ENCODE data around the gene FAM118B. TPM values are rescaled to one million over a fixed set of nuclear protein-coding genes. Genes with fewer than 3 reads are reported as not detected.

FAM118B gene
- total RNA-seq, 5 donors from 2014 or later (not counting 1 experiment from before 2014, with no cell fraction given), result 4.2 to 11.9 (median 11.0) TPM

DNA sequence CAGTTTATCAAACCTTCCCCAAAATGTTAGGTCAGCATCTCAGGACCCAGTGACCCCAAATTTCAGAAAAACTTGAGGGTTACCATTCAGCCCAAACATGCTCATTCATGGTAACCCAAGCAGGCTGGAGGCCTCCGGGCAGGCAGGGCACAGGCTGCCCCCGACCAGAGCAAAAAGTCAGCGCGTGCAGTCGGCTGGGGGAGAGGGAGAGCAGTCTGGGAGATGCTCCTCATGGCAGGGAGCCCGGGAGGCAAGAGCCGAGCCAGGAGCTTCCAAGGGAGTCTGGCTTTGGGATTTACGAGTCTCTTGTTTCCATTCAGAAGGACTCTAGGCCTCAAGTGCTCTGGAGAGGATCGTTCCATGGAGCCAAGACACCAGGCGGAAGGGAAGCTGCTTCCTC lies 45.8 kb upstream of the FAM118B start:
- H3K27me3 ChIP-seq (replicated peaks in 1 of 2; ENCODE audit: control insufficient read depth in 2 of 2, extremely low read depth in 1 of 2, insufficient read depth in 2 of 2, low read length in 1 of 2), result peaks cover 0 to 13% of the 10 kb centered on the region in 2 experiments
- H3K27ac ChIP-seq (ENCODE audit: low read length), result no peak overlapping the region
- no peaks in the 10 kb centered on the region for H3K9me3 ChIP-seq
- Mint-ChIP-seq H3K9me3 (no peaks in the 10 kb centered on the region), H3K36me3 (no peaks in the 10 kb centered on the region), H3K27ac (no peak overlapping the region), H3K4me1 (no peaks in the 10 kb centered on the region), H3K4me3 (no peak overlapping the region), H3K27me3 (peaks cover 3 to 11% of the 10 kb centered on the region in 2 donors)
- no peaks in the 10 kb centered on the region for H3K36me3 ChIP-seq (ENCODE audit: control insufficient read depth in 2 of 2, extremely low read depth in 1 of 2, insufficient read depth in 1 of 2, low read length in 1 of 2)
- no peak overlapping the region for H3K4me3 ChIP-seq (ENCODE audit: control insufficient read depth in 1 of 2, extremely low read depth in 1 of 2, low read length in 1 of 2)
- ATAC-seq (replicated peaks in 1 of 4) (no peak), DNase-seq (no peak)
- ChIA-PET POLR2A (no interaction called here), CTCF (no interaction called here)
- no peaks in the 10 kb centered on the region for H3K4me1 ChIP-seq (ENCODE audit: control insufficient read depth in 1 of 2, extremely low read depth in 1 of 2, insufficient read depth in 2 of 2, low read length in 2 of 2)
- 94% methylated on average over 8 of the region's 10 CpGs for WGBS (ENCODE audit: insufficient coverage)

DNA sequence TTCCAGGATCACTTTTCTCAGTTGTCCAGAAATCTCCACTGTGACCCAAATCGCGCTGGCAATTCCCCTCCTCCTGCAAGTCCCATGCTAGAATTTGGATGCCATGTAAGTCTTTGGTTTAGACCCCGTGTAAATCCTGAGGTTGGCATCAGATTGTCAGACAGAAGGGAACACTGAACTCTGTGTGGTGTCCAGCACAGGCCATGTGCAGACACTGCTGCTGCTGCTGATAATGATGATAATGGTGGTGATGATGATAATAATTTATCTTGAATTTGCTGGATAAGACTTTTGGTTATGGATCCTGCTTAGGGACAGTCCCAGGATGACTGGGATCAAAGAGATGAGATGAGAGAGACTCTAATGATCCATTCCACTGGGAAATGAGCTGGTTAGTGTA lies 45.2 kb upstream of the FAM118B start:
- Histone ChIP-seq H3K9me3 (no peaks in the 10 kb centered on the region), H3K36me3 (ENCODE audit: control insufficient read depth in 2 of 2, extremely low read depth in 1 of 2, insufficient read depth in 1 of 2, low read length in 1 of 2) (no peaks in the 10 kb centered on the region), H3K4me3 (ENCODE audit: control insufficient read depth in 1 of 2, extremely low read depth in 1 of 2, low read length in 1 of 2) (no peak overlapping the region), H3K4me1 (ENCODE audit: control insufficient read depth in 1 of 2, extremely low read depth in 1 of 2, insufficient read depth in 2 of 2, low read length in 2 of 2) (no peaks in the 10 kb centered on the region), H3K27me3 (replicated peaks in 1 of 2; ENCODE audit: control insufficient read depth in 2 of 2, extremely low read depth in 1 of 2, insufficient read depth in 2 of 2, low read length in 1 of 2) (peaks cover 0 to 10% of the 10 kb centered on the region in 2 experiments), H3K27ac (ENCODE audit: low read length) (no peak overlapping the region)
- DNase-seq, result no peak
- no peaks in the 10 kb centered on the region for H3K36me3 Mint-ChIP-seq
- H3K9me3 Mint-ChIP-seq, result no peaks in the 10 kb centered on the region
- ChIA-PET POLR2A (no interaction called here), CTCF (no interaction called here)
- ATAC-seq (replicated peaks in 1 of 4), result no peak
- peaks cover 3 to 17% of the 10 kb centered on the region in 2 donors for H3K27me3 Mint-ChIP-seq
- no peaks in the 10 kb centered on the region for H3K4me1 Mint-ChIP-seq
- 83% methylated on average over 3 of the region's 3 CpGs for WGBS (ENCODE audit: insufficient coverage)
- H3K27ac Mint-ChIP-seq, result no peak overlapping the region
- no peak overlapping the region for H3K4me3 Mint-ChIP-seq

- Mint-ChIP-seq H3K4me3 (no peak overlapping the region), H3K27me3 (peaks cover 8 to 17% of the 10 kb centered on the region in 2 donors), H3K27ac (no peak overlapping the region), H3K9me3 (no peaks in the 10 kb centered on the region), H3K36me3 (no peaks in the 10 kb centered on the region), H3K4me1 (no peaks in the 10 kb centered on the region)
- ChIA-PET POLR2A (no interaction called here), CTCF (no interaction called here)
- WGBS (ENCODE audit: insufficient coverage), result no CpG with 5 or more reads among the region's 2 CpGs
- ATAC-seq (replicated peaks in 1 of 4) (no peak), DNase-seq (no peak)
- H3K27me3 ChIP-seq (replicated peaks in 1 of 2; ENCODE audit: control insufficient read depth in 2 of 2, extremely low read depth in 1 of 2, insufficient read depth in 2 of 2, low read length in 1 of 2), result peaks cover 0 to 18% of the 10 kb centered on the region in 2 experiments
- no peak overlapping the region for H3K4me3 ChIP-seq (ENCODE audit: control insufficient read depth in 1 of 2, extremely low read depth in 1 of 2, low read length in 1 of 2)
- no peaks in the 10 kb centered on the region for H3K9me3 ChIP-seq
- H3K27ac ChIP-seq (ENCODE audit: low read length), result no peak overlapping the region
- H3K36me3 ChIP-seq (ENCODE audit: control insufficient read depth in 2 of 2, extremely low read depth in 1 of 2, insufficient read depth in 1 of 2, low read length in 1 of 2), result no peaks in the 10 kb centered on the region
- H3K4me1 ChIP-seq (ENCODE audit: control insufficient read depth in 1 of 2, extremely low read depth in 1 of 2, insufficient read depth in 2 of 2, low read length in 2 of 2), result no peaks in the 10 kb centered on the region
Observed at GRCh38 chr11:126167488-126167887, 44.1 kb upstream of the FAM118B start.

DNA sequence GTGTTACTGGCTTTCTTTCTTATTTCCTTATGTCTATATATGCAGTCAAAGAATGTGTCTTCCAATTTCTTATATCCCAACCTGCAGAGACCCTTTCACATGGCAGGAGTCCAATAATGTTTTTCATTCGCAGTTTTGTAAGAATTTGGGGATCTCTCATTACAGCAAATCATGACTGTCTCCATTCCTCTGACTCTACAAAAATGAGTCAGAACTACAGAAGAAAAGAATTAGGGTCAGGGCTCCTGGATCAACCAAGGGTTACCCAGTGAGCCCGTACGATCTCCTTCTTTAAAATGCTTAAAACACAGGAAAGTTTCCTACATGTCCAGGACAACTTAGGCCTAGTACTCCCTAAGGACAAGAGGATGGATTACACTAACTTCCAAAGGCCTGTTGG lies 42.3 kb upstream of the FAM118B start:
- CTCF ChIA-PET, result no interaction called here
- peaks cover 15 to 21% of the 10 kb centered on the region in 2 donors for H3K27me3 Mint-ChIP-seq

DNA sequence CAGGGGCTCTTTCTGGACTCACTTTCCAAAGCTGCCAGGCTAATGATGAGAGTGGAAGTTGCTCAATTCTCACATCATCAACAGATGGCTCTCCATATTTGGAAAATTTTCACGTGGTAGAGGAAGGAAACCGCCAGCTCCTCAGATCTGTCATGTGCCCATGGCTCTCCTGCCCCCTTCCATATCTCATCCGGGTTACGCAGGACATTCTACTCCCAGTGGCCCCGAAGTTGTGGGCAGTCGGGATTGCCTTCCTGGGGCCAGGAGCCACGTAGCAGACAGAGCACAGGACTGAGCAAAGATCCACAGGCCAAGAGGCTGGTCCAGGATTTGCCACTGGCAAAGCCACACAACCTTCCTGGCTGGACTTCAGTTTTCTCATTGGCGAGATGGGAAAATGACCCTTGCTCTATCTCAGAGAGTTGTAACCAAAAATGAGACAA lies 39.0 kb upstream of the FAM118B start:
- Mint-ChIP-seq H3K4me3 (no peak overlapping the region), H3K9me3 (no peaks in the 10 kb centered on the region), H3K27ac (no peak overlapping the region), H3K36me3 (no peaks in the 10 kb centered on the region), H3K27me3 (peaks cover 12 to 18% of the 10 kb centered on the region in 2 donors), H3K4me1 (no peaks in the 10 kb centered on the region)
- H3K9me3 ChIP-seq, result no peaks in the 10 kb centered on the region
- ATAC-seq (replicated peaks in 1 of 4) (no peak), DNase-seq (no peak)
- 77% methylated on average over 6 of the region's 8 CpGs for WGBS (ENCODE audit: insufficient coverage)
- no peak overlapping the region for H3K27ac ChIP-seq (ENCODE audit: low read length)
- H3K27me3 ChIP-seq (replicated peaks in 1 of 2; ENCODE audit: control insufficient read depth in 2 of 2, extremely low read depth in 1 of 2, insufficient read depth in 2 of 2, low read length in 1 of 2), result peaks cover 0 to 13% of the 10 kb centered on the region in 2 experiments
- CTCF ChIA-PET, result no interaction called here
- no peak overlapping the region for H3K4me3 ChIP-seq (ENCODE audit: control insufficient read depth in 1 of 2, extremely low read depth in 1 of 2, low read length in 1 of 2)
- no peaks in the 10 kb centered on the region for H3K36me3 ChIP-seq (ENCODE audit: control insufficient read depth in 2 of 2, extremely low read depth in 1 of 2, insufficient read depth in 1 of 2, low read length in 1 of 2)
- H3K4me1 ChIP-seq (ENCODE audit: control insufficient read depth in 1 of 2, extremely low read depth in 1 of 2, insufficient read depth in 2 of 2, low read length in 2 of 2), result no peaks in the 10 kb centered on the region
- POLR2A ChIA-PET, result no interaction called here

More for the DNA sequence above, 42.3 kb upstream of the FAM118B start:
- no peak for DNase-seq
- H3K27ac Mint-ChIP-seq, result no peak overlapping the region
- no peaks in the 10 kb centered on the region for H3K4me1 ChIP-seq (ENCODE audit: control insufficient read depth in 1 of 2, extremely low read depth in 1 of 2, insufficient read depth in 2 of 2, low read length in 2 of 2)
- no peaks in the 10 kb centered on the region for H3K9me3 ChIP-seq
- H3K36me3 ChIP-seq (ENCODE audit: control insufficient read depth in 2 of 2, extremely low read depth in 1 of 2, insufficient read depth in 1 of 2, low read length in 1 of 2), result no peaks in the 10 kb centered on the region
- no peak overlapping the region for H3K4me3 Mint-ChIP-seq
- no peaks in the 10 kb centered on the region for H3K36me3 Mint-ChIP-seq
- H3K9me3 Mint-ChIP-seq, result no peaks in the 10 kb centered on the region
- H3K27ac ChIP-seq (ENCODE audit: low read length), result no peak overlapping the region
- no peak overlapping the region for H3K4me3 ChIP-seq (ENCODE audit: control insufficient read depth in 1 of 2, extremely low read depth in 1 of 2, low read length in 1 of 2)
- POLR2A ChIA-PET, result no interaction called here
- ATAC-seq (replicated peaks in 1 of 4), result no peak
- no CpG with 5 or more reads among the region's 3 CpGs for WGBS (ENCODE audit: insufficient coverage)
- H3K4me1 Mint-ChIP-seq, result no peaks in the 10 kb centered on the region
- H3K27me3 ChIP-seq (replicated peaks in 1 of 2; ENCODE audit: control insufficient read depth in 2 of 2, extremely low read depth in 1 of 2, insufficient read depth in 2 of 2, low read length in 1 of 2), result peaks cover 0 to 11% of the 10 kb centered on the region in 2 experiments

DNA sequence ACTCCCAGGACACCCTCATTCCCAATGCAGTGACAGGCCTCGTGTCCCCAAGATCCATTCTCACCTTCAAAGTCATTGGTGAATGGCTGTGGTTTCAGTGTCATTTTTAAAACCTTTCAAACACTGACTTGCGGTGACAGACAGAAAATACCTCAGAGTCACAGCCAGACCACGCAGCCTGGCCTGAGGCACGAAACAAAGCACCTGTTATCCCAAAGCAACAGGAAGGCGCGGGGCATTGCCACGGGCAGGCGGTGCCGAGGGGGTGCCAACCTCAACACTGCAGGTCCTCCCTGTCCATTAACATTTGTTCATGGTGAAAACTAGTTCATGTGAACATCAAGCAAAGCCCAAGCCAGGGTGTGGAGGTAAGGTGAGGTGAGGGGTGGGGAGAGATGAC lies 38.3 kb upstream of the FAM118B start:
- Mint-ChIP-seq H3K9me3 (no peaks in the 10 kb centered on the region), H3K27ac (no peak overlapping the region), H3K36me3 (no peaks in the 10 kb centered on the region), H3K27me3 (peaks cover 12 to 18% of the 10 kb centered on the region in 2 donors), H3K4me3 (no peak overlapping the region), H3K4me1 (no peaks in the 10 kb centered on the region)
- WGBS (ENCODE audit: insufficient coverage), result 40% methylated on average over 7 of the region's 9 CpGs
- H3K27ac ChIP-seq (ENCODE audit: low read length), result no peak overlapping the region
- ChIA-PET CTCF (no interaction called here), POLR2A (no interaction called here)
- no peaks in the 10 kb centered on the region for H3K4me1 ChIP-seq (ENCODE audit: control insufficient read depth in 1 of 2, extremely low read depth in 1 of 2, insufficient read depth in 2 of 2, low read length in 2 of 2)
- H3K9me3 ChIP-seq, result no peaks in the 10 kb centered on the region
- peaks cover 0 to 13% of the 10 kb centered on the region in 2 experiments for H3K27me3 ChIP-seq (replicated peaks in 1 of 2; ENCODE audit: control insufficient read depth in 2 of 2, extremely low read depth in 1 of 2, insufficient read depth in 2 of 2, low read length in 1 of 2)
- H3K36me3 ChIP-seq (ENCODE audit: control insufficient read depth in 2 of 2, extremely low read depth in 1 of 2, insufficient read depth in 1 of 2, low read length in 1 of 2), result no peaks in the 10 kb centered on the region
- DNase-seq, result no peak
- no peak overlapping the region for H3K4me3 ChIP-seq (ENCODE audit: control insufficient read depth in 1 of 2, extremely low read depth in 1 of 2, low read length in 1 of 2)
- no peak for ATAC-seq (replicated peaks in 1 of 4)

- WGBS (ENCODE audit: insufficient coverage), result 97% methylated on average over 5 of the region's 7 CpGs
- ATAC-seq (replicated peaks in 1 of 4) (no peak), DNase-seq (no peak)
- Histone ChIP-seq H3K4me3 (ENCODE audit: control insufficient read depth in 1 of 2, extremely low read depth in 1 of 2, low read length in 1 of 2) (no peak overlapping the region), H3K4me1 (ENCODE audit: control insufficient read depth in 1 of 2, extremely low read depth in 1 of 2, insufficient read depth in 2 of 2, low read length in 2 of 2) (no peaks in the 10 kb centered on the region), H3K9me3 (no peaks in the 10 kb centered on the region), H3K27ac (ENCODE audit: low read length) (no peak overlapping the region), H3K36me3 (ENCODE audit: control insufficient read depth in 2 of 2, extremely low read depth in 1 of 2, insufficient read depth in 1 of 2, low read length in 1 of 2) (no peaks in the 10 kb centered on the region), H3K27me3 (replicated peaks in 1 of 2; ENCODE audit: control insufficient read depth in 2 of 2, extremely low read depth in 1 of 2, insufficient read depth in 2 of 2, low read length in 1 of 2) (peaks cover 0 to 15% of the 10 kb centered on the region in 2 experiments)
- Mint-ChIP-seq H3K4me1 (no peaks in the 10 kb centered on the region), H3K9me3 (no peaks in the 10 kb centered on the region), H3K27ac (no peak overlapping the region), H3K27me3 (peaks cover 11 to 12% of the 10 kb centered on the region in 2 donors), H3K36me3 (no peaks in the 10 kb centered on the region), H3K4me3 (no peak overlapping the region)
- CTCF ChIA-PET, result no interaction called here
- POLR2A ChIA-PET, result no interaction called here
Observed at GRCh38 chr11:126174816-126175215, 36.8 kb upstream of the FAM118B start.

Measured in T-cell (primary cell).